Measurements from ENCODE around the gene NXN.
"Not testable (repeated sequence)": the region's sequence is repeated elsewhere in the genome, so short reads cannot be mapped to it uniquely, and the experiment has no call there.

Gene NXN

GRCh38 chr17:951325-952132, 28.0 kb downstream of the NXN start:
- DNase-seq: no peak

DNA sequence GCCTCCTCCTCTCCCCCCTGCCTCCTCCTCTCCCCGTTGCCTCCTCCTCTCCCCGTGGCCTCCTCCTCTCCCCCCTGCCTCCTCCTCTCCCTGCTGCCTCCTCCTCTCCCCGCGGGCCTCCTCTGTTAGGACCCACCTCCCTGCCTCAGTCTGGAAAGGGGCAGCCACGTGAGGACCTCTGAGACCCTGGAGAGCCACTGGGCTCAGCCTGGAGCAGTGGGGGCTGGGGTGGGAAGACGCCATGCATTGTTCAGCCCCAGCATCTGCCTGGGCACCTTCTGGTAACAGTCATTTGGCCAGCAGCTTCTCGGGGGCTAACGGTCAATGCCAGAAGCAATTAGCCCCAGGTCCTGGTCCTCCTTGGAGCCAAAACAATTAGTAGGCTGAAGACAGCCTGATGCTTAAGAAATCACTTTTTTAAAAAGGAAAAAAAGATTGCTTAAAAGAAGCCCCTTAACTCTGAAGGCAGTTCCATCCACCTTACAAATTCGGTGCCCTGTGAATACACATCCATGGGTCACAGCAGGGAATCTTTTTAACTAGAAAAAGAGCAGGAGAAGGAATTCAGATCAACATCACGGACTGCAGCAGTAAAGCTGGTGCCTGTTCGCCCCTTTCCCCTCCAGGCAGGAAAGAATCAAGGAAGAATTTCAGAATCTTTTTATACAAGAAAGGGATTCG, 29.8 kb downstream of the NXN start:
- DNase-seq: no peak

- no peak for DNase-seq
Observed at GRCh38 chr17:948284-948852, 31.2 kb downstream of the NXN start.

GRCh38 chr17:946510-947236, 32.9 kb downstream of the NXN start:
- no peak for DNase-seq

DNA sequence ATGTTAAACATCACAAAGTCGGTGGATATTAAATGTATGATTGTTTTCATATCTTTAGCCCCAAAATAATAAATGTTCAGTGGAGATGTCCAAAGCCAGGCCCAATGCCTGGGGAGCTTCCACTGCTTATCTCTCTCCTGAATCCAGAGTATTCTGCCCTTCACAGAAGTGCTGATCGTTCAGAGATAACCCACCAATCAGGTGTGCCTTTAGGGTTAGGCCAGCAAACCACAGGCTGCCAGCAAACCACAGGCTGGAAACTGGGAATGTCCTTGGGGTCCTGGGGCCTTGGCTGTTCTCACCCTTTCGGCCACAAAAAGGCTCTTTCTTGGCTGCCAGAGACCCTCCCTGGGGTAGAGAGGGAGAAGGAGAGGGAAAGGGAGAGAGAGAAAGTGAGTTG, 33.9 kb downstream of the NXN start:
- DNase-seq: no peak

DNA sequence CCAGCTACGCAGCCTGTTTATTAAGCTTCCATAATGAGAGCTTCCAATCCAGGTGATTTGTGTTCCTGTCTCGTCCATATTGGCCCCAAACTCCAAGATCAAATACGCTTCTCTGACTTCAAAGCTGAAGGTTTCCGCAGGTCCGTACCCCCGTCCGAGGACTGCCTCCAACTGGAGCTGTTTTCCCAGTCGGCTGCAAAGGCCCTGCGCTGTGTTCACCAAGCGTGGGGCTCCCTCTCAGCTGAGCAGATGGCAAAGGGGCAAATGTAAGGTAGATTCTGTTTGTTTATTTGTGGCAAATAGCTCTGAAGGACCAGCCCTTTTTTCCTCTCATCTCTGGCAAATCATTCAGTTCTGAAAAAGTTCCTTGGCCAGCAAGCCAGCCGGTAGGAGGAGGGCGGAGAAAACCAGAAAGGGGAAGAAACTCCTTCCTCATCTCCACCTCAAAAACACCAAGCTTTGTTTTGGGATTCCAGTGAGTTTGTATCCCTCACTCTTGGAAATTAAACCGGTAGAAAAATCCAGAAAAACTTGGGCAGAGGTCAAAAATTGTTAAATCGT, 35.2 kb downstream of the NXN start:
- DNase-seq: no peak

DNA sequence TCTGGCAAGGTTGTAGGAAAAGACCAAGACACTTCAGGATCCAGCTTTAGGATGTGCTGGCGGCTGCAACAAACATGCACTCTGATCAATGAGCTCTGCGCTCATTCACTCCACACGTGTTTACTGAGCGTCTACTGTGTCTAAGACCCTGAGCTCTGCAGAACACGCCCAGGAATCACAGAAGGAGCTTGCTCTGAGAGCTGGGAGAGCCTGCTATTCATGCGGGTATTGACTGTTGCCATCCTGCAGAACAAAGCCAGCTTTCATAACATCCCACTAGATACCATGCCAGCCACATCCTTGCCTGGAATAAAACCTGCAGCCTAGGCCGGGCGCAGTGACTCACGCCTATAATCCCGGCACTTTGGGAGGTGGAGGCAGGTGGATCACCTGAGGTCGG, 44.1 kb downstream of the NXN start:
- no peak for DNase-seq

- DNase-seq: no peak
Observed at GRCh38 chr17:933312-934073, 46.1 kb downstream of the NXN start.

DNA sequence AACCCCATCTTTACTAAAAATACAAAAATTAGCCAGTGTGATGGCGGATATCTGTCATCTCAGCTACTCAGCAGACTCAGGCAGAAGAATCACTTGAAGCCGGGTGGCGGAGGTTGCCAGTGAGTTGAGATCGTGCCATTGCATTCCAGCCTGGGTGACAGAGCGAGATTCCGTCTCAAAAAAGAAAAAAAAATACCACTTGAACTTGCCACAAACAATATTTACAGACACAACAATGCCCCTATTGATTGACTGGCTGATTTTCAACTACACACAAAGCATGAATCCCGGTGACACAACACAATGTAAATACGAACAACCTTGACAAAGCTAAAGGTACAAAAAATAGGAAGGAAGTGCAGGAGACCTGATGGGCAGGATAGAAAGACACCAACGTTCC, 49.3 kb downstream of the NXN start:
- no peak for DNase-seq

GRCh38 chr17:929586-929985, 50.0 kb downstream of the NXN start:
- no peak for DNase-seq

GRCh38 chr17:927611-928461, 51.7 kb downstream of the NXN start:
- no peak for DNase-seq

GRCh38 chr17:925817-926216, 53.8 kb downstream of the NXN start:
- DNase-seq: no peak

- no peak for DNase-seq
Observed at GRCh38 chr17:924711-925475, 54.7 kb downstream of the NXN start.

DNA sequence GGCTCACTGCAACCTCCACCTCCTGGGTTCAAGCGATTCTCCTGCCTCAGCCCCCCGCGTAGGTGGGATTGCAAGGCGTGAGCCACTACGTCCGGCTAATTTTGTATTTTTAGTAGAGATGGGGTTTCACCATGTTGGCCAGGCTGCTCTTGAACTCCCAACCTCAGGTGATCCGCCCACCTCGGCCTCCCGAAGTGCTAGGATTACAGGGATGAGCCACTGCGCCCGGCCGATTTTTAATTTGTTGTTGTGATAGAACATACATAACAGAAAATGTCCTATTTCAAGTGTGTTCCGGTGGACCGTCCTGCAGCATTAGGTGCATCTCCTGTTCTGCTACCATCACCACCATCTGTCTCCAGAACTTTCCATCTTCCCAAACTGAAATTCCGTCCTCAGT, 55.3 kb downstream of the NXN start:
- not testable (repeated sequence) for DNase-seq

DNA sequence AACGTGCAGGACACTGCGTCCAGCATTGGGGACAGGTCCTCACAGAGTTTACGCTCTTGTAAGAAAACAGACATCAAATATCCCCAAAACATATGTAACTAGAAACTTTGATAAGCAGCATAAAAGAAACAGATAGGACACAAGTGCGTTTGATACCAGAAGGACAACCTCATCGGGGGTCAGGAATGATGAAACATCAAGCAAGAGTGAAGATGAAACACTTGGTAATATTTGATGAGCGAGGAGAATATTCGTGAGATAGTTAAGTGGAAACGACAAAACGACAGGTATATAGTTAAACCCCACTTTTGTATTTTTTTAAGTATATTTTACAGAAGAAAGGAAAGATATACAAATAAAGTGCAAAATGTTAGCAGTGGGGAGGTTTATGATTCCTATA, 55.9 kb downstream of the NXN start:
- no peak for DNase-seq

DNA sequence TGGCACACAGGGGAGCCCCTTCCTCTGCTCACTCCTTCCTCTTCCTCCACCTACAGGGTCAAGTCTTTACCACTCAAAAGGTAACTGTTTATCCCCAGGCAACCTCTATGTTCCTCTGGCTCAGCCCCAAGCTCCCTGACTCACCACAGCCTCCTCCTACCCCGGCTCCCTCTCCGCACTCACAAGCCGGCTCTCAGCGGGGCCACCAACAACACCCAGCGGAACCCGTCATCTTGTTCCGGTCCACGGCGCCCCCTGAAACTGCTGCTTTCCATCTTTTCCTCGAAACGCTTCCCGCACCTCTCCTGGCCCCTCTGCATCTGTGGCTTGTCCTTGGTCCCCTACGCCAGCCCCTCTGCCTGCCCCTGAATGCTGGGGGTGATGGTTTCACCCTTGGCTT, 58.4 kb downstream of the NXN start:
- DNase-seq: no peak

- no peak for DNase-seq
Observed at GRCh38 chr17:920190-920589, 59.4 kb downstream of the NXN start.

- no peak for DNase-seq
Observed at GRCh38 chr17:917941-918740, 61.4 kb downstream of the NXN start.

- DNase-seq: no peak
Observed at GRCh38 chr17:917391-917811, 62.2 kb downstream of the NXN start.

- no peak for DNase-seq
Observed at GRCh38 chr17:916315-916714, 63.3 kb downstream of the NXN start.
